ENCODE data around the gene FOXP4.

GRCh38 chr6:41503827-41504465, 42.2 kb upstream of the FOXP4 start:
- TF ChIP-seq REST (IDR thresholded peaks at IDR 0.05; ENCODE audit: borderline replicate concordance in 1 of 2, low read depth in 1 of 2, low read length in 2 of 2) (no peak), ATF2 (CRISPR knock-in tag; IDR thresholded peaks at IDR 0.05) (0 out of 2 replicates have a peak, but pooled peaks have one; percentile 35), NFRKB (IDR thresholded peaks at IDR 0.05) (no peak), ZBTB33 (CRISPR knock-in tag; IDR thresholded peaks at IDR 0.05) (no peak), U2AF2 (IDR thresholded peaks at IDR 0.05; ENCODE audit: low read depth, low read length) (no peak), ZFP62 (CRISPR knock-in tag; IDR thresholded peaks at IDR 0.05) (no peak), ELF1 (CRISPR knock-in tag; IDR thresholded peaks at IDR 0.05) (no peak), CTCF (CRISPR knock-in tag; IDR thresholded peaks at IDR 0.05) (no peak), ZNF780A (CRISPR knock-in tag; IDR thresholded peaks at IDR 0.05) (no peak), NCOR1 (IDR thresholded peaks at IDR 0.05; ENCODE audit: borderline replicate concordance, low read length) (no peak), ZNF670 (CRISPR knock-in tag; IDR thresholded peaks at IDR 0.05; ENCODE audit: borderline replicate concordance) (no peak), FOSL1 (CRISPR knock-in tag; IDR thresholded peaks at IDR 0.05; ENCODE audit: borderline replicate concordance) (0 out of 2 replicates have a peak, but pooled peaks have one; percentile 28), PRDM10 (CRISPR knock-in tag; IDR thresholded peaks at IDR 0.05; ENCODE audit: low read depth) (no peak)

All from HepG2 (cell line).